ENCODE measurements around the gene SESN3.

GRCh38 chr11:95157824-95158223 lies 73.2 kb downstream of the SESN3 start:
- TF ChIP-seq CTCF (IDR thresholded peaks at IDR 0.05) (no peak), POLR2AphosphoS5 (IDR thresholded peaks at IDR 0.05; ENCODE audit: low read depth, low read length) (no peak), REST (IDR thresholded peaks at IDR 0.05; ENCODE audit: insufficient read depth in 1 of 2, low read depth in 2 of 2, low read length in 1 of 2) (no peak), SIN3A (IDR thresholded peaks at IDR 0.05; ENCODE audit: borderline replicate concordance, insufficient read depth, low read depth, low read length) (no peak)
